Mucosa of descending colon (tissue), 3 donors: ENCODE data around the gene CNOT3. TPM values are rescaled to one million over a fixed set of nuclear protein-coding genes. Genes with fewer than 3 reads are reported as not detected.

ENCODE experiments used
- ATAC-seq: fragments of 200-7000 bp; cut with Tn5 transposase; one replicate; pipeline ENCODE4 v1.9.1; 2020; ENCODE audit warnings: mild to moderate bottlenecking, moderate library complexity
- DNase-seq, 3 donors: peaks; one replicate each; pipeline ENCODE4 v3.0.0-alpha.2; 2020
- H3K36me3 ChIP-seq: fragments of 200-600 bp; one replicate; pipeline ENCODE4 v1.8.0; 2021; ENCODE audit warnings: low read depth, mild to moderate bottlenecking
- H3K4me1 ChIP-seq: fragments of 200-600 bp; one replicate; pipeline ENCODE4 v1.8.0; 2021; ENCODE audit warnings: low read depth, mild to moderate bottlenecking
- H3K4me3 ChIP-seq: fragments of 200-600 bp; one replicate; pipeline ENCODE4 v1.8.0; 2021; ENCODE audit warnings: mild to moderate bottlenecking
- H3K9me3 ChIP-seq: fragments of 200-600 bp; one replicate; pipeline ENCODE4 v1.8.0; 2021; ENCODE audit warnings: mild to moderate bottlenecking
- CTCF ChIP-seq: fragments of 200-600 bp; IDR thresholded peaks from one replicate; pipeline ENCODE4 v1.8.0; 2022; ENCODE audit warnings: antibody characterized with exemption, mild to moderate bottlenecking
- intact Hi-C, 2 donors: fragments of 100-400 bp; cut with DNase I in 1 of 2; cut with micrococcal nuclease in 1 of 2; formaldehyde crosslinking; loops; one replicate each; pipeline versions ENCODE4 v1.11.0 to v1.11.1; 2022; cut with DNase I, micrococcal nuclease
- total RNA-seq, 3 donors: library from RNA; stranded (reverse); fragmentation: NEBNext Ultra II Directional in 2 of 3; extraction: Animal tissue kit (Norgen Biotek cat#: 25700) in 2 of 3; gene quantifications; one replicate each; pipeline versions ENCODE4 v1.2.1 to v1.2.4, GENCODE V29; 2021 to 2023
- donor health status: DM: no; HTN: no; CAD: no; lungs with moderate emphysema.
- donor health status: DM: no; HTN: no; CAD: no.
- donor health status: DM: no; HTN: yes; CAD: no.

CNOT3 gene
- total RNA-seq, 3 donors from 2014 or later = 42.4 to 47.9 (median 43.7) TPM

GRCh38 chr19:54133312-54133956 lies 4.1 kb upstream of the CNOT3 start:
- peaks cover 15% of the 10 kb centered on the region for H3K4me1 ChIP-seq
- no peak overlapping the region for H3K4me3 ChIP-seq
- no peaks in the 10 kb centered on the region for H3K9me3 ChIP-seq
- no peak for TF ChIP-seq CTCF
- intact Hi-C loops = no loop called here
- peaks cover 7% of the 10 kb centered on the region for H3K36me3 ChIP-seq
- no peak for ATAC-seq
- DNase-seq = no peak

GRCh38 chr19:54133957-54134590 lies 3.5 kb upstream of the CNOT3 start:
- DNase-seq (no peak), ATAC-seq (no peak)
- no peak for TF ChIP-seq CTCF
- no peak overlapping the region for H3K4me3 ChIP-seq
- H3K9me3 ChIP-seq = no peaks in the 10 kb centered on the region
- peaks cover 22% of the 10 kb centered on the region for H3K4me1 ChIP-seq
- intact Hi-C loops = no loop called here
- H3K36me3 ChIP-seq = peaks cover 7% of the 10 kb centered on the region

GRCh38 chr19:54136086-54136863 lies 1.3 kb upstream of the CNOT3 start:
- Histone ChIP-seq H3K9me3 (no peaks in the 10 kb centered on the region), H3K36me3 (peaks cover 7% of the 10 kb centered on the region), H3K4me3 (peak overlapping the region; percentile 99), H3K4me1 (peaks cover 35% of the 10 kb centered on the region)
- DNase-seq (no peak), ATAC-seq (no peak)
- no peak for TF ChIP-seq CTCF
- intact Hi-C loops = no loop called here

GRCh38 chr19:54136864-54137698 lies 481 bp upstream of the CNOT3 start:
- peak overlapping the region; percentile 99 for H3K4me3 ChIP-seq
- peaks cover 7% of the 10 kb centered on the region for H3K36me3 ChIP-seq
- intact Hi-C loops = no loop called here
- DNase-seq = peak; percentile 98 to 100 (median 99)
- no peaks in the 10 kb centered on the region for H3K9me3 ChIP-seq
- H3K4me1 ChIP-seq = peaks cover 35% of the 10 kb centered on the region
- no peak for TF ChIP-seq CTCF
- ATAC-seq = peak; percentile 88

GRCh38 chr19:54138489-54139256 lies 1.1 kb downstream of the CNOT3 start:
- no peak for DNase-seq
- intact Hi-C loops = no loop called here
- Histone ChIP-seq H3K4me3 (peak overlapping the region; percentile 99), H3K4me1 (peaks cover 35% of the 10 kb centered on the region), H3K36me3 (peaks cover 11% of the 10 kb centered on the region), H3K9me3 (no peaks in the 10 kb centered on the region)
- no peak for TF ChIP-seq CTCF
- no peak for ATAC-seq
